CD8-positive, alpha-beta memory T cell (primary cell): ENCODE data around the gene PEF1. TPM values are rescaled to one million over a fixed set of nuclear protein-coding genes. Genes with fewer than 3 reads are reported as not detected.

Source experiments
- CTCF ChIA-PET: fragments of 350-600 bp; sonication (Branson Sonifier 250); formaldehyde crosslinking; loops from one replicate; lab custom pipeline; 2021; ENCODE audit warnings: antibody characterized with exemption; lab: Charles Lee
- POLR2A ChIA-PET: fragments of 350-600 bp; sonication (Branson Sonifier 250); formaldehyde crosslinking; loops from one replicate; lab custom pipeline; 2021; ENCODE audit warnings: antibody characterized with exemption; lab: Charles Lee
- DNase-seq, 5 donors: peaks; one replicate each; pipeline versions ENCODE4 v3.0.0 to v3.0.0-alpha.2; 2020 to 2022; ENCODE audit warnings: mixed read lengths in 1 of 5
- H3K27ac ChIP-seq: one replicate; pipeline ENCODE4 v1.7.0; 2013; ENCODE audit warnings: low read depth, mild to moderate bottlenecking, low read length, moderate library complexity
- H3K27me3 ChIP-seq: 2 replicates; pipeline ENCODE4 v1.7.0; 2013; ENCODE audit warnings: low read length, mild to moderate bottlenecking; ENCODE audit not compliant: insufficient read depth, poor library complexity, severe bottlenecking
- H3K36me3 ChIP-seq: 2 replicates; pipeline ENCODE4 v1.7.0; 2013; ENCODE audit warnings: mild to moderate bottlenecking, low read length, moderate library complexity; ENCODE audit not compliant: insufficient read depth
- H3K4me1 ChIP-seq: 2 replicates; pipeline ENCODE4 v1.7.0; 2013; ENCODE audit warnings: mild to moderate bottlenecking, low read length, moderate library complexity; ENCODE audit not compliant: insufficient read depth
- H3K4me3 ChIP-seq: 2 replicates; pipeline ENCODE4 v1.7.0; 2013; ENCODE audit warnings: mild to moderate bottlenecking, low read length
- H3K9me3 ChIP-seq: 2 replicates; pipeline ENCODE4 v1.7.0; 2013; ENCODE audit warnings: mild to moderate bottlenecking, low read length
- H3K27ac Mint-ChIP-seq, 8 donors: one replicate each; pipeline ENCODE4 v1.8.0; 2020 to 2021; ENCODE audit warnings: mixed read lengths in 8 of 8, mild to moderate bottlenecking in 6 of 8, inconsistent platforms in 3 of 8, moderate library complexity in 3 of 8
- H3K27me3 Mint-ChIP-seq, 2 donors: one replicate each; pipeline ENCODE4 v1.8.0; 2020 to 2021; ENCODE audit warnings: mixed read lengths in 2 of 2, mild to moderate bottlenecking in 1 of 2, moderate library complexity in 1 of 2
- H3K36me3 Mint-ChIP-seq, 3 donors: one replicate each; pipeline ENCODE4 v1.8.0; 2020 to 2021; ENCODE audit warnings: mixed read lengths in 3 of 3, inconsistent platforms in 1 of 3, mild to moderate bottlenecking in 1 of 3
- H3K4me1 Mint-ChIP-seq, 3 donors: one replicate each; pipeline ENCODE4 v1.8.0; 2020 to 2021; ENCODE audit warnings: mixed read lengths in 3 of 3, inconsistent platforms in 1 of 3, mild to moderate bottlenecking in 1 of 3
- H3K4me3 Mint-ChIP-seq, 7 donors: one replicate each; pipeline ENCODE4 v1.8.0; 2020 to 2021; ENCODE audit warnings: mixed read lengths in 7 of 7, mild to moderate bottlenecking in 6 of 7, moderate library complexity in 4 of 7, inconsistent platforms in 2 of 7
- H3K9me3 Mint-ChIP-seq, 5 donors: one replicate each; pipeline ENCODE4 v1.8.0; 2020 to 2022; ENCODE audit warnings: mixed read lengths in 5 of 5, mild to moderate bottlenecking in 3 of 5, moderate library complexity in 2 of 5, inconsistent platforms in 1 of 5
- polyA plus RNA-seq: library from polyadenylated mRNA; unstranded; fragments of 300-500 nt; fragmentation: Illumina TruSeq; gene quantifications from one replicate; pipeline ENCODE4 v1.2.3, GENCODE V29; 2021
- total RNA-seq, 2 experiments: library from RNA; stranded (reverse); gene quantifications; one replicate each; pipeline ENCODE4 v1.2.3, GENCODE V29; 2021

Gene PEF1
- total and polyA plus RNA-seq, 3 experiments from 2014 or later = 67.9 to 98.9 (median 69.9) TPM

GRCh38 chr1:31645274-31645568 is 545 bp upstream of the PEF1 start:
- no peak for DNase-seq
- POLR2A ChIA-PET = interaction anchor here (0.6 to 2.0 kb wide), 7 partner anchors 16 to 1612 kb away, joined by 3 to 8 read pairs (median 4); partner anchors contain the start of genes KHDRBS1, SNRNP40 and ZCCHC17
- Histone ChIP-seq H3K9me3 (no peaks in the 10 kb centered on the region), H3K27ac (peak overlapping the region; percentile 100), H3K27me3 (no peaks in the 10 kb centered on the region), H3K36me3 (no peaks in the 10 kb centered on the region), H3K4me3 (peak overlapping the region; percentile 86), H3K4me1 (peaks cover 37% of the 10 kb centered on the region)
- Mint-ChIP-seq H3K4me3 (peak overlapping the region; percentile 98 to 100 (median 100)), H3K27ac (peak overlapping the region; percentile 99 to 100 (median 100)), H3K27me3 (no peaks in the 10 kb centered on the region), H3K9me3 (no peaks in the 10 kb centered on the region), H3K4me1 (peaks cover 32 to 44% (median 42%) of the 10 kb centered on the region in 3 donors), H3K36me3 (peaks cover 0 to 11% (median 2%) of the 10 kb centered on the region in 3 donors)
- CTCF ChIA-PET = interaction anchor here (1.3 kb wide), 1 partner anchor 144 kb away, joined by 5 read pairs; no protein-coding TSS in a partner anchor

GRCh38 chr1:31643976-31644559 is 608 bp downstream of the PEF1 start:
- Mint-ChIP-seq H3K4me1 (peaks cover 32 to 44% (median 42%) of the 10 kb centered on the region in 3 donors), H3K27ac (peak overlapping the region; percentile 99 to 100 (median 100)), H3K36me3 (peaks cover 0 to 11% (median 0%) of the 10 kb centered on the region in 3 donors), H3K9me3 (no peaks in the 10 kb centered on the region), H3K4me3 (peak overlapping the region; percentile 98 to 100 (median 100)), H3K27me3 (no peaks in the 10 kb centered on the region)
- peak overlapping the region; percentile 86 for H3K4me3 ChIP-seq
- peak overlapping the region; percentile 100 for H3K27ac ChIP-seq
- peaks cover 4% of the 10 kb centered on the region for H3K36me3 ChIP-seq
- POLR2A ChIA-PET = interaction anchor here (2.0 kb wide), 1 partner anchor 145 kb away, joined by 8 read pairs; no protein-coding TSS in a partner anchor
- no peaks in the 10 kb centered on the region for H3K9me3 ChIP-seq
- no peaks in the 10 kb centered on the region for H3K27me3 ChIP-seq
- CTCF ChIA-PET = interaction anchor here (1.3 to 2.3 kb wide), 2 partner anchors 145 kb away, joined by 5 to 9 read pairs; no protein-coding TSS in a partner anchor
- peaks cover 49% of the 10 kb centered on the region for H3K4me1 ChIP-seq
- DNase-seq = peak in 1 of 5 donors; percentile 60

GRCh38 chr1:31642897-31643296 is 1.8 kb downstream of the PEF1 start:
- H3K4me1 Mint-ChIP-seq = peaks cover 35 to 44% (median 42%) of the 10 kb centered on the region in 3 donors
- peaks cover 0 to 15% (median 3%) of the 10 kb centered on the region in 3 donors for H3K36me3 Mint-ChIP-seq
- Histone ChIP-seq H3K36me3 (peaks cover 4% of the 10 kb centered on the region), H3K27ac (no peak overlapping the region), H3K4me3 (no peak overlapping the region), H3K4me1 (peaks cover 58% of the 10 kb centered on the region), H3K27me3 (no peaks in the 10 kb centered on the region), H3K9me3 (no peaks in the 10 kb centered on the region)
- no peaks in the 10 kb centered on the region for H3K27me3 Mint-ChIP-seq
- H3K4me3 Mint-ChIP-seq = peak overlapping the region in 4 of 7 donors; percentile 22 to 100 (median 66)
- H3K27ac Mint-ChIP-seq = peak overlapping the region in 3 of 8 donors; percentile 43 to 100 (median 64)
- POLR2A ChIA-PET = no interaction called here
- H3K9me3 Mint-ChIP-seq = no peaks in the 10 kb centered on the region
- CTCF ChIA-PET = interaction anchor here (1.1 to 2.3 kb wide), 2 partner anchors 146 to 861 kb away, joined by 4 to 9 read pairs; no protein-coding TSS in a partner anchor
- DNase-seq = no peak

GRCh38 chr1:31642366-31642765 is 2.3 kb downstream of the PEF1 start:
- ChIA-PET CTCF (interaction anchor here (1.1 to 2.3 kb wide), 2 partner anchors 147 to 860 kb away, joined by 4 to 9 read pairs; no protein-coding TSS in a partner anchor), POLR2A (no interaction called here)
- Mint-ChIP-seq H3K9me3 (no peaks in the 10 kb centered on the region), H3K4me1 (peaks cover 40 to 44% (median 42%) of the 10 kb centered on the region in 3 donors), H3K27ac (no peak overlapping the region), H3K27me3 (no peaks in the 10 kb centered on the region), H3K4me3 (peak overlapping the region in 2 of 7 donors; percentile 22 to 27), H3K36me3 (peaks cover 0 to 15% (median 3%) of the 10 kb centered on the region in 3 donors)
- Histone ChIP-seq H3K9me3 (no peaks in the 10 kb centered on the region), H3K4me1 (peaks cover 58% of the 10 kb centered on the region), H3K27me3 (no peaks in the 10 kb centered on the region), H3K4me3 (no peak overlapping the region), H3K36me3 (peaks cover 4% of the 10 kb centered on the region), H3K27ac (no peak overlapping the region)
- no peak for DNase-seq

GRCh38 chr1:31640964-31641363 is 3.7 kb downstream of the PEF1 start:
- no peaks in the 10 kb centered on the region for H3K27me3 ChIP-seq
- peaks cover 4% of the 10 kb centered on the region for H3K36me3 ChIP-seq
- H3K27ac ChIP-seq = no peak overlapping the region
- DNase-seq = no peak
- no peak overlapping the region for H3K4me3 Mint-ChIP-seq
- CTCF ChIA-PET = no interaction called here
- peaks cover 29 to 46% (median 36%) of the 10 kb centered on the region in 3 donors for H3K4me1 Mint-ChIP-seq
- H3K27me3 Mint-ChIP-seq = no peaks in the 10 kb centered on the region
- H3K9me3 Mint-ChIP-seq = no peaks in the 10 kb centered on the region
- no peak overlapping the region for H3K4me3 ChIP-seq
- POLR2A ChIA-PET = no interaction called here
- H3K9me3 ChIP-seq = no peaks in the 10 kb centered on the region
- peaks cover 0 to 20% (median 3%) of the 10 kb centered on the region in 3 donors for H3K36me3 Mint-ChIP-seq
- H3K4me1 ChIP-seq = peaks cover 57% of the 10 kb centered on the region
- no peak overlapping the region for H3K27ac Mint-ChIP-seq

- no peak overlapping the region for H3K4me3 Mint-ChIP-seq
- Histone ChIP-seq H3K4me3 (no peak overlapping the region), H3K9me3 (no peaks in the 10 kb centered on the region), H3K36me3 (peaks cover 4% of the 10 kb centered on the region), H3K27ac (no peak overlapping the region), H3K4me1 (peaks cover 50% of the 10 kb centered on the region), H3K27me3 (no peaks in the 10 kb centered on the region)
- CTCF ChIA-PET = interaction anchor here (1.2 kb wide), 1 partner anchor 12 kb away, joined by 3 read pairs; no protein-coding TSS in a partner anchor
- no peak overlapping the region for H3K27ac Mint-ChIP-seq
- POLR2A ChIA-PET = no interaction called here
- no peak for DNase-seq
- peaks cover 0 to 25% (median 3%) of the 10 kb centered on the region in 3 donors for H3K36me3 Mint-ChIP-seq
- no peaks in the 10 kb centered on the region for H3K9me3 Mint-ChIP-seq
- H3K27me3 Mint-ChIP-seq = no peaks in the 10 kb centered on the region
- peaks cover 21 to 43% (median 28%) of the 10 kb centered on the region in 3 donors for H3K4me1 Mint-ChIP-seq
These were observed 4.5 kb downstream of the PEF1 start for GRCh38 chr1:31640179-31640578.

GRCh38 chr1:31639543-31639942 is 5.1 kb downstream of the PEF1 start:
- Mint-ChIP-seq H3K36me3 (peaks cover 0 to 24% (median 3%) of the 10 kb centered on the region in 3 donors), H3K4me1 (peaks cover 16 to 37% (median 22%) of the 10 kb centered on the region in 3 donors), H3K4me3 (no peak overlapping the region), H3K9me3 (no peaks in the 10 kb centered on the region), H3K27me3 (no peaks in the 10 kb centered on the region), H3K27ac (no peak overlapping the region)
- Histone ChIP-seq H3K4me3 (no peak overlapping the region), H3K27ac (no peak overlapping the region), H3K27me3 (no peaks in the 10 kb centered on the region), H3K36me3 (peaks cover 9% of the 10 kb centered on the region), H3K4me1 (peaks cover 48% of the 10 kb centered on the region), H3K9me3 (no peaks in the 10 kb centered on the region)
- no peak for DNase-seq
- POLR2A ChIA-PET = no interaction called here
- CTCF ChIA-PET = interaction anchor here (1.2 kb wide), 1 partner anchor 12 kb away, joined by 3 read pairs; no protein-coding TSS in a partner anchor
